ENCODE results near the gene CLEC7A.

The CLEC7A gene

DNA sequence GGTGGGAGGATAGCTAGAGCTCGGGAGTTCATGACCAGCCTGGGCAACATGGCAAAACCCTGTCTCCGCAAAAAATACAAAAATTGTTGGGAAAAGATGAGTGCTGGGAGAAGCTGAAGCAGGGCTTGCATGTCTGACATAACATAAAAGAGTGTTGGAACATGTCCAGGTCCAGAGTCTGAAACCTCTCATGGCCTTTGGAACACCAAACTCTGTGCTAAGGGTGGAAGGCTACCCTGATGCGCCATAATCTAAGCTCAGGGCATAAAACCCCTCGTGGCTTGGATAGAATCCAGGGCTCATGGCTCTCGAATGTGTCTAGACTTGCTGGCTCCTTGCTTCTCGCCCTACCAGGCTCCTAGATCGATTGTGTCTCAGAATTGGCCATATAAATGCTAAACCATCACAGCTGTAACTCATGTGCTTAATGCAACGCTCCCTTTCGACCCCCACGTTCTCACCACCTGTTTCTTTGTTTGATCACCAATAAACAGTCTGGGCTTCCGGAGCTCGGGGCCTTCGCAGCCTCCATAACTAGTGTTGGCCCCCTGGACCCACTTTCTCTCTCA lies 6.7 kb upstream of the CLEC7A start:
- DNase-seq: no peak

DNA sequence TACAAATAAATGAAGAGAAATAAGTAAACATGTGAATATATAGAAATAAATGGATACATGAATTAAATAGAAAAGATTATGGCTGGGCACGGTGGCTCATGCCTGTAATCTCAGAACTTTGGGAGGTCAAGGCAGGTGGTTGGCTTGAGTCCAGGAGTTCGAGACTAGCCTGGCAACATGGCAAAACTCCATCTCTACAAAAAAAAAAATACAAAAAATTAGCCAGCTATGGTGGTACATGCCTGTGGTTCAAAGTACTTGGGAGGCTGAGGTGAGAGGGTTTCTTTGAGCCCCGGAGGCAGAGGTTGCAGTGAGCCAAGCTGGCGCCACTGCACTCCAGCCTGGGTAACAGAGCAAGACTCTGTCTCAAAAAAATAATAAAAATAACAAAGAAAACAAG lies 5.1 kb upstream of the CLEC7A start:
- DNase-seq: no peak

DNA sequence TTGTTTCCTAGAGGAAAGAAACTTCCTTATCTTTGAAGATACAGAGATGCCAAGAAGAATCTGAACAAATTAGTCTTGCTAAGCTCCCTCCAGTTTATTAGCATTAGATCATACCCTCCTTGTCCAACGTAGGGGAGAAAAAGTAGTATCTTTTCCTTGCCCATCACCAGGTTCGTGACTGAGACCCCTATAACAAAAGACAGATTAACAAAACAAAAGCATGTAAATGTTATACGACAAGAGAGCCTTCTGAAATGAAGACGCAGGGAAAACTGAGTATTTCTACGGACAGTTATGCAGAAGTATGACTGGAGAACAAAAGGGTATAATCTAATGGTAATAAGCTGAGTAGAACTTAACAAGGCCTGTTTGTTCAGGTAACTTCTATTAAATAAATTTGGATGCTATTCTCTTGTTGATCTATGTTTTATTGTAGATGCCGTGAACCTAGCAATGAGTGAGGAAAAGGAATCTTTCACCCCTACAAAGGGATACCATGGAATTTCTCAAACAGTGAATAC lies 2.9 kb upstream of the CLEC7A start:
- no peak for DNase-seq

DNA sequence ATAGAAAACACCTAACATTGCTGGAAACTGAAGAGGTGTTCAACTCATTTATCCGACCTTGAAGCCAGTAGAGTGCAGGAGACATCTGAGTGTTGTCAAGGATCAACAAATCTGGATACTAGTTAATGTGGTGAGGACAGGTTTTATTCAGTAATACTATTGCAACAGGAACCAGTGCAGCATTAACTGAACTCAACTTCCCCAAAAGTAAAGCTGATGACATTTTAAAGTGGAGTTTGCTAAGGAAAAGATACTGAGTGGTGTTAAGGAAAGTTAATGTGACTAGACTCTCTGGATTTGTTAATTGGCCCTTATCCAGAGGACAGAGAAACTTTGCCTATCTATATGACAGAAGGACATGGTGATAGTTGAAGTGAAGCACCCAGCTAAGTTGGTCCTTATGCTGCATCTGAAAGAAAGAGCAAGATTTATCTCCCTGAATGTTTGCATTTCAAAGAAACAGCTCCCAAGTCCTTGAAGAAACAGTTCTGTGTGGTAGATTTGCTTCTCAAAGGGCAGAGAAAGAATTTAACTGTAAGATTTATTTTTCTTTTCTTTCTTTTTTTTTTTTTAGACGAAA lies 1.2 kb upstream of the CLEC7A start:
- no peak for DNase-seq

DNA sequence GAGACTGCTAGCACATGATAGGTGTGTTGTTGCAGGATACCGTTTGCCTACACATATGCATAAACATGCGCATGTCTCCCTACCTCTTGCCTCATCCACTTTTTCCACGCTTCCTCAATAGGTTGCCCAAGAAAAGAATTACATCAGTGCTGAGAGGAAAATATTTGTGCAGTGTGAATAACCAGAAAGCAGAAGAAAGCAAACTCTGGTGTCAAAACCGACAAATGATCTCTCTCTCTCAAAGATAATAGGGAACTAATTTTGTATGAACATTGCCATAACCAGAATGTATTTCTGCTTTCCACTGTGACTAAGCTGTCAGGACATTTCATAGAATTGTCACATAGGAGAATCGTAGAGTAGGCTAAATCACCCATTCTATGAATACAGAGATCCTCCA lies 1.3 kb downstream of the CLEC7A start:
- no peak for DNase-seq

DNA sequence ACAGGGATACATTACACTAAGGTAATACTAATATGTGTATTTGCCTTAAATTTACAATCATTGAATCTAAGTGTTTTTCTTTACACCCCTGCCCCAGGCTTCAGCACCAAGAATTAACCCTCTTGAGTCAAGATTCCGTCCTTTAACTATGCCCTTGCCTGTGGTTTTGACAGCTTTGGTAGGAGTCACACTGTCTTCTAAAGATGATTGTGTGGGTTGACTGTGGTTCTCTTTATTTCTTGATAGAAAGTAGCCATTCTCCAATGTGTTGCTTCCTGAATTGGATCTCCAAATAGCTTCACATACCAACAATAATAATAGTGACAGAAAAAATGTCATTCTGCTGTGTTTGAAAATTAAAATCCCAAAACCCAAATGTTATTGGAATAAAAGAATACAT lies 3.6 kb downstream of the CLEC7A start:
- DNase-seq: peak; percentile 6

DNA sequence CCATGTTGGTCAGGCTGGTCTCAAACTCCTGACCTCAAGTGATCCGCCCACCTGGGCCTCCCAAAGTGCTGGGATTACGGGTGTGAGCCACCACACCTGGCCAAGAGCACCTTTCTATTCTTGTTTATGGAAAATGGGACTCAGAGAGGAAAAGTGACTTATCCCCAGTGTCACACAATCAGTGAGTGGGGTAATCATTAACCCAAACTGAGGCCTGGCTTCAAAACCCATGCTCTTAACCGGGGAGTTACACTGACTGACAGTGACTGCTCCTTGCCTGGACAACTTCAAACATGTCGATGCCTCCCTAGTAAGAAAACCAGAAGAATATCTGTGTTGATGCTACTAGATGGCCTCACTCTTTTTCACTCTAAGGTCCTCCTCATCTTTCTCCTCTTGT lies 7.3 kb downstream of the CLEC7A start:
- no peak for DNase-seq

DNA sequence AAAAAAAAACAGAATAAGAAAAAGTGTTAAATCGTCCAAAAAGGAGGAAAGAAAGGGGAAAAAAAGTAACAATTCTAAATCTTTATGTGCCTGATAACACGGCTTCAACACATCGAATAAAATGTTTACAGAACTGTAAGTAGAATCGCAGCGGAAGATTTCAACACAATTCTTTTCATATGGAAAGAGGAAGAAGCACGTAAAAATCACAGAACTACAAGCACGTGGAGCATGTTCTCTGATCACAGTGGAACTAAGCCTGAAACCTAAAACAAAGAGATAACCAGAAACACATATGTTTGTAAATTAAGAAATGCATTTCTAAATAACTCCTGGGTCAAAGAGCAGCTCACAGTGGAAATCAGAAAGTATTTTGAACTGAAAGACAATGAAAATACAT lies 8.7 kb downstream of the CLEC7A start:
- DNase-seq: no peak

DNA sequence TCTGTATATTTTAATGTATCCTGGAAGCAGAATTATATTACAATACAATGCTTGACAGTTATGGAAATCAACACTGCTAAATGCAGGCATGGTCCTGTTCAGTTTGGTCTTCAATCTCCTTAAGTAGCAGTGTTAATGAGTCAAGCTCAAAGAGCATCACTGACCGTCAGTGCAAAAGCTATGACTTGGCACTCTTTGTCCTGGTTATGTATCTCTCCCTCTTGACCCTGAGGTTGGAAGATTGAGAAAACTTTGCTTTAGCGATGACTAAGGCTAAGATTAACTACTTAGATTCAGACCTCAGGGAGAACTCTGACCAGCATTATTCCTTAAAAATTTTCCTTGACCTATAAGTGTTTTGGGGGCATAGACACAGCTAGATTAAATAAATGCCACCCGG lies 10.9 kb downstream of the CLEC7A start:
- no peak for DNase-seq

DNA sequence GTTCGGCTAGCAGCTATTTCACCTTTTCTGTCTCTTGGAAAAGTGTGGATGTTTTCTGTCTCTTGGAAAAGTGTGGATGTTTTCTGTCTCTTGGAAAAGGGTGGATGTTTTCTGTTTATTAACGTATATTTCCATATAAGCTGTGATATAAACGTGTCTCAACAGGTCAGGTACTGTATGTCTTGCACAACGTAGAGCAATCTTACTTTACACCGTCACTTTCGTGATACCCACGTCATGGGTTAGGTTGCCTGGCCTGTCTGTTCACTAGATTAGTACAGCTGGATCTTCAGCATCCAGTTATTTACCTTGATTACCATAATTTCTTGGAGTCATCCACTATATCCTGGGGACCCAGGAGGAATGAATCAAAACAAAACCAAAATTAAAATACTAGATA lies 14.1 kb downstream of the CLEC7A start:
- DNase-seq: no peak

DNA sequence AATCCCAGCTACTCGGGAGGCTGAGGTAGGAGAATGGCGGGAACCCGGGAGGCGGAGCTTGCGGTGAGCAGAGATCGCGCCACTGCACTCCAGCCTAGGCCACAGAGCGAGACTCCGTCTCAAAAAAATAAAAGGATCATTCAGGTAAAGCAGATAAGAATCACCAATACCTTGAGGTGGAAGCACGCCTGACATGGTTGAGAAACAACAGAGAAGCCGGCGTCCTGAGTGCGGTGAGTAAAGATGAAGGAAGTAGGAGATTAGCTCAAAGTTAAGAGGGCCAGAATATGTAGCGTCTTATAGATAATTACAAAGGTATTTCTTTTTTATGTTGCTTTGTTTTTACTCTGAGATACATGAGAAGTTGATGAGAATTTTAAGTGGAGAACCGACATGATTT lies 14.7 kb downstream of the CLEC7A start:
- no peak for DNase-seq

DNA sequence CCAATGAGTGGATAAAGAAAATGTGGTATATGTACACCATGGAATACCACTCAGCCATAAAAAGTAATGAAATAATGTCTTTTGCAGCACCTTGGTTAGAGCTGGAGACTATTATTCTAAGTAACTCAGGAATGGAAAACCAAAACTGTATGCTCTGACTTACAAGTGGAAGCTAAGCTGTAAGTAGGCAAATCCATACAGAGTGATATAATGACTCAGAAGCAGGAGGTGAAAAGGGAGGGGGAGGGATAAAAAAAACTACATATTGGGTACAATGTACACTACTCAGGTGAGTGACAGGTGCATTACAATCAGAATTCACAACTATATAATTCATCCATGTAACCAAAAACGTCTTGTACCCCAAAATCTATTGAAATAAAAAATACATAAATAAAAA lies 16.1 kb downstream of the CLEC7A start:
- no peak for DNase-seq

DNA sequence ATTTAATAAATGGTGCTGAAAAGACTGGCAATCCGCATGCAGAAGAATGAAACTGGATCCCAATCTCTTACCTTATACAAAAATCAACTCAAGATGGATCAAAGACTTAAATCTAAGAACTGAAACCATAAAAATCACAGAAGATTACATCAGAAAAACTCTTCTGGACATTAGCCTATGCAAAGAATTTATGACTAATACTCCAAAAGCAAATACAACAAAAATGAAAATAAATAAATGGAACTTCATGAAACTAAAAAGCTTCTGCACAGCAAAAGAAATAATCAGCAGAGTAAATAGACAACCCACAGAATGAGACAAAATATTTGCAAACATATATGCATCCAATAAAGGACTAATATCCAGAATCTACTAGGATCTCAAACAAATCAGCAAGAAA lies 16.9 kb downstream of the CLEC7A start:
- DNase-seq: no peak

DNA sequence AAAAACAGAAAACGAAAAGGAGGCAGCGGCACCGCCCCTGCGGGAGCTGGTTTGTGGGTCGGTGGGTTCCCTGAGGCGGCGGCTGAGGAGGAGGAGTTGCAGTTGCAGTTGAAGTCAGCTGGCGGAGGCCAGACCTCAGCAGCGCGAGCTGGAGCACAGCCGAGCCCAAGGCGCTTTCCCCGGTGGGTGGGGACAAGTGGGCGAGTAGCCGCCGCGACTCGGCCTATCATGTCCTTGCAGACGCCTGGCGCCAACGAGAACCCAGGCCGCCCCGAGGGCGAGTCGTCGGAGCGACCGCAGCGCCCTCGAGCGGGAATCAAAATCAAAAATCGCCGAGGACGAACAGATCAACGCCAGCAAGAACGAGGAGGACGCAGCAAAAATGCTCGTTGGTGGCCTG lies 18.5 kb downstream of the CLEC7A start:
- DNase-seq: no peak

DNA sequence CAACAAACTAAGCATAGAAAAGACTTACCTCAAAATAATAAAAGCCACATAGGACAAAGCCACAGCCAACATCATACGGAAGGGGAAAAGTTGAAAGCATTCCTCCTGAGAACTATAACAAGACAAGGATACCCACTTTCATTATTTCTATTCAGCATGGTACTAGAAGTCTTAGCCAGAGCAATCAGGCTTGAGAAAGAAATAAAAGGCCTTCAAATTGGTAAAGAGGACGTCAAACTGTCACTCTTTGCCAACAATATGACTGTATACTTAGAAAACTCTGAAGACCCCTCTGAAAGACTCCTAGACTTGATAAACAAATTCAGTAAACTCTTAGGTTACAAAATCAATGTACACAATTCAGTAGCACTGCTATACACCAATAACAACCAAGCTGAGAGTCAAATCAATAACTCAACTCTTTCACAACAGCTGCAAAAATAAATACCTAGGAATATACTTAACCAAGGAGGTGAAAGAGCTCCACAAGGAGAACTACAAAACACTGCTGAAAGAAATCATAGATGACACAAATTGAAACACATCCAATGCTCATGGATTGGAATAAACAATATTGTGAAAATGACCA lies 19.6 kb downstream of the CLEC7A start:
- no peak for DNase-seq

DNA sequence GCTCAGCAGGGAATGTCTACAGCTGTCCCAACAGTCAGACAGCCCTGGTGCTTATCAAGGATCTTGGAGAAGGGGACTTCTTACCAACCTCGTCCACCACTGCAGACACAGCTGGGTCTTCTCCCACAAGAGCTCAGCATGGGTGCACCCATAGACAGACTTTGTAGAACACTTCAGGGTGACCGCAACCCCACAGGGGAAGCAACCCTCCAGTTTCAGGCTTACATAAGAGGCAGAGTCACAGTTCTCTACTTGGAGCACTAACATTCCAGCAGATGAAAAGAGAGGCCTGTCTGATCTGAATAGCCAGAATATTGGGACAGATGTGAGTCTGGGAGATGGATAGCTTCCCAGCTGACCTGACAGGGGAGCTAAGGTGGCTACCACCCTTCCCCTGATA lies 27.7 kb downstream of the CLEC7A start:
- DNase-seq: no peak

DNA sequence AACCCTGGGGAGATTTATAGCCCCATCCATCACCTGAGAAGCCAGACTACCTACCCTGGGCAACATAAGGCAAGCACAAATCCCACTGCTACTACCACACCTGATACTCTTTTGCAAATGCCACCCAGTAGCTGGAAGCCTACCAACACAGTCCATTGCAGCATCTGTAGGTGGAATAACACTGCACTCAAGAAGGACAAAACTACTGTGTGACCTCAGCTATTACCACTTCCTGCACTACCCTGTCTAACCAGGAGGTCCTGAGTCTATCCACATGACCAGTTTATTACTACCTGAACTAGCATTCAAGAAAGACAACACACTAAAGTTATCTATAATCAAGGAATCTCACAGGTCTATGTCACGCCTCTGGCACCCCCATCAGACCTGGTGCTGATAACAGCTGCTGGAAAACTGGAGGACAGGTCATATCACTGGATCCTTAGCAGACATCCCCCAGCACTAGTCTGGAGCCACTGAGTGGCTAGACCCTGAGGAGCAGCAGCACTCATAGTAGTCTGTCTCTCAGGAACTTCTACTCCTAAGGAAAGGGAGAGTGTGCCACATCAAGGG lies 28.3 kb downstream of the CLEC7A start:
- no peak for DNase-seq

DNA sequence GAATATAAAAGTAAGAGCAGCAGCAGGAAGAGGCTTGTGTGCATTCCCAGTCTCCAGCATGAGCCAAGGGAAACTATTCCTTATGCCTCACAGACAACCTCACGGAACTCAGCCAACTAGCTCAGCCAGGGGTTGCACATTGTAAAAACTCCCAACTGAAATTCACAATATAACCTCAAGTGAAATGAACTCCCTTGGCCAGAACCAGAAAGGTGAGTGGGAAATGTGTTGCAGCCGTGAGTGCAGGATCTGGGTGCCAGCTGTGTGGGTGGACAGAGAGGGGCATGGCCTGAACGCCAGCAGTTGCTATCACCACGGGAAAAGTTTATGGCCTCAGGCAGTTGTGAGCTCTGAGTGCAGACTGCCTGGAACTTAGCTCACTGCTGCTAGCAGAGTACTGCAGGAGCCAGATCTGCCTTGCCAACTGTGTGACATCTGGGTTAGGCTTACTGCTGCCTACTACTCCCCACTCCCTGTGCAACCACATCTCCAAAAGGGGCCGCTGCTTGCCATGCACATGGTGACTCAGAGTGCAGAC lies 28.9 kb downstream of the CLEC7A start:
- DNase-seq: no peak

DNA sequence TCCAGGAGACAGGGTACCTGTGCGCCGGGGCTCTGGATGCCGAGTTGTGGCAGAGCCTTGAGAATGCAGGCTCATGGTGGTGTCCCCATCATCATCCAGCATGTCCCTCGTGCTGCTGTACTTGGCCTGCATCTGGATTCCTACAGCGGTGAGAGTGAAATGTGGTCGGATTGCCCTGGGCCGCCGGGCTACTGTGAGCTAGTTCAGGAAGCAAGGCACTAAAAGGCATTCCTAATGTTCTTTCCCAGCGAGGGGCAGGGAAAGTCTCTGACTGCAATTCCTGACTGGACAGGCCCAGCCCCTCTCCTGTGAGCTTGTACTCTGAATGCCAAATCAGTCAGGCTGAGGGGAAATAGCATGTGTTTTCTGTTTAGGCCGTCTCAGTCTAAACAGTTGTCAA lies 31.2 kb downstream of the CLEC7A start, which contains the start of gene CLEC1A:
Gene CLEC1A (minus strand): TSS at position 195 of the 400 bp plus-strand sequence. CDS start 63 bp downstream, at position 132.
- no peak for DNase-seq

DNA sequence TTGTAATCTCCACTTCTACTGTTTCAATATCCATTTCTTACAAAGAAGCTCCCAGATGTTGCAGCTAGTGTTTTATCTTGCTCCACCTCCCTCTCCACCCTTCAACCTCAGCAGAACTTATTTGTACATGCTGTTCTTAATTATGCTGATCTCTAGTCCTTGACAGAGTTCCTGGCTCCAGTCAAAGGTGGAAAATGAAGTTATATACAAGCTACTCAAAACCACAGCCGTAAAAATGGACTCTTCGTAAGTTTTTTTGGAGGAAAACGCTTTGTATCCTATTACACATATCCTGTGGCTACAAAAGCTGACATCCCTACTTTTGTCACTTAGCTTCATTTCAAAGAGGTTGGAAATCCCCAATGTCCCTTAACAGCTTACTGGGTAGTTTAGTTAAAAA lies 32.5 kb downstream of the CLEC7A start:
- no peak for DNase-seq

DNA sequence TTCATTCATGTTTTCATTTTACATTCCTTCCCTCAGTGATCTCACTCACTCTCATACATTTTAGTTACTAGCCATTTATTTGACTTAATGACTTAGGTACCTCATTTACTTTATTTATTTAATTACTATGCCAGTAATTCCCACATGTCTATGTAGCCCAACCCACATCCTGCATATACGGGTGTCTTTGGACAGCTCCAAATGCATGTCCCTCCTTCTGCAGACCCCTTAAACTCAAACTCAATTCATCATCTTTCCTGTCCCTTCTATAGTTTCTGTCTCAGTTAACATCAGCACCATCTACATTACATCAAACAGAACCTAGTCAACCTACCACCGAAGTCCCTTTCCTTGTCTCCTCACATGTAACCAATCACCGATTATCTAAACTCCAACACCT lies 34.0 kb downstream of the CLEC7A start:
- DNase-seq: no peak

DNA sequence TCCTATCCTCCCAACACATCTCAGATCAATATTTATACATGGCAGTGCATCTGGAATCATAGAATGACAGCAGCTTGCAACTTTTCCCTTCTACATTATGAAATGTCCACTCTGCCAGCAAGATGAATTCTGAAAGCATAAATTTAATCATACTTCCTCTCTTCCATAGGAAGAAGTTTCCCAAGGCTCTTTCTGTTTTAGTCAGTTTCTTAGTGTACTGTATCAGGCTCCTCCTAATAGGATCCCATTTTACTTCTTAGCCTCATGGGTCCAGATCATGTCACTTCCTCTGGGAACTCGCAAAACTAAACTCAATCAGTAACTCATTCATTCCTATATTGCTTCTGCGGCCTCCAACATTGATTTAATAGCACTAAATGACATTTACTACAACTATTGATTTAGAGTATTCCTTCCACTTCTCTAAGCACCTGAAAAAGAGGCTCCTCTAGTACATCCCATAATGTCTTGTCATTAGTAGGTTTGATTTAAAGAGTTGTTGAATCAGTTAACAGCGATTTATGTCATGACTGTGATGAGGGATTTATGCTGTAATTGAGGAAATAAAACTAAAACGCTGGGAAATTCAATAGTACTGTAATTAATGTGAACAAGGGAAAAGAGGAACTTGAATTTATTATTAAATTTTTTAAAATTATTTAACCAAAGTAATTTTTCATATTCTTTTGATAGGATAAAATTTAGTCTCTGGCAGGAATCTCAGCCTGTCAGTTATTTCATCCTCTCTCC lies 35.2 kb downstream of the CLEC7A start:
- no peak for DNase-seq

Measured in activated CD4-positive, alpha-beta T cell treated with anti-CD3 and anti-CD28 coated beads, Interleukin-2, amount 50 U/mL, for 16 hours (primary cell).